Brain microvascular endothelial cell (primary cell): ENCODE results near the gene AUTS2.

Experiments used
- DNase-seq: peaks from one replicate; pipeline ENCODE4 v3.0.0-alpha.2; 2020
- H3K27ac ChIP-seq: fragments of 250-450 bp; sonication (Bioruptor Pico); 2 replicates; pipeline ENCODE4 v1.5.1; 2020; ENCODE audit warnings: mild to moderate bottlenecking, moderate library complexity
- H3K27me3 ChIP-seq: fragments of 250-450 bp; sonication (Bioruptor Pico); replicated peaks from 2 replicates; pipeline ENCODE4 v1.5.1; 2020; ENCODE audit warnings: mild to moderate bottlenecking
- H3K36me3 ChIP-seq: fragments of 250-450 bp; sonication (Bioruptor Pico); replicated peaks from 2 replicates; pipeline ENCODE4 v1.5.1; 2020; ENCODE audit warnings: mild to moderate bottlenecking
- H3K4me3 ChIP-seq: 2 replicates; pipeline ENCODE4 v1.5.1; 2011; ENCODE audit warnings: low read depth, mild to moderate bottlenecking, control low read depth, low read length, moderate library complexity
- in situ Hi-C: cut with HindIII; loops from 2 replicates; pipeline ENCODE4 v1.10.0; 2017; ENCODE audit warnings: low sequenced_read_pairs, low pct_ligation_motif_present
- TF ChIP-seq, protein P1 (sequence below): IDR thresholded peaks from 2 replicates; pipeline ENCODE4 v1.5.1; 2011; ENCODE audit warnings: low read depth, mild to moderate bottlenecking, moderate library complexity, low read length, control low read depth, inconsistent platforms; ENCODE audit errors: missing control alignments

Gene AUTS2

DNA sequence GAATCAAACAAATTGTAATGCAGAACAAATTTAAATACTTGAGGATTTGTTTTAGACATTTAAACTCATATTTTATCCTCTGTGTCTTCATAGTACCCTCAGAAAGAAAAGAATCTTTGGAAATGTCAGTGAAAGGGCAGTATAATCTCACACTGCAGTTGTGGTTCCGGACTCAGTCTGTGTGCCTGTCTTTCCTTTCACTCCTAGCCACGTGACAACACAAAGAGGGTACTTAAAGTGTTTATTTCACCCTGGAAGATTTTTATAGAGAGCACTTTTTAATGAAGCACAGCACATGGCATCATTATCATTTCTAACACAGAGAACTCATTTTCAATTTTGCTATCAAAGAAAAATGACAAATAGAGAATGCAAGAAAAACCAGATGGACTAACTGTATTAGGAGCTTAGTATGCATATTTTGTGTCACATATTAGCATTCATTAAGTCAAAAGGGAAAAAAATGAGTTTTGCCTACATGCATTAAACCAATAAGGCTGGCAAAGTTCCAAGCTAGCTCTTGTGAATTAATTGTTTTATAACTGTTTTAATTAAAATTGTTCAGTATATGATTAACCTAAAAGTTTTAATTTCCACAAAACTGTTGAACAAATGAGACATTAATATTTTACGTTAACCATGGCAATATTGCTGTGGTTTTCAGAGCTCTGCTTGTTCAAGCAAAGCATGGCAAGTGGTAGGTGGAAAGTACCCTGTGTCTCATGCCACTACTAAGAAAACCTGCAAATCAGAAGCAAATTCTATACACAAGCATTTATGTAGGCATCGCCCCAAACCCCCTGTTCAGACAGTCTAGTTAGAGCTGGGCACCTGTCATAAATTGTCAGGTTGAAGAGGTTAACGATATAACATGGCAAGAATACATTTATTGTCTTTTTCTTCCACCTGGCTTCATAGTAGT lies 65.9 kb downstream of the AUTS2 start:
- in situ Hi-C loops = no loop called here

DNA sequence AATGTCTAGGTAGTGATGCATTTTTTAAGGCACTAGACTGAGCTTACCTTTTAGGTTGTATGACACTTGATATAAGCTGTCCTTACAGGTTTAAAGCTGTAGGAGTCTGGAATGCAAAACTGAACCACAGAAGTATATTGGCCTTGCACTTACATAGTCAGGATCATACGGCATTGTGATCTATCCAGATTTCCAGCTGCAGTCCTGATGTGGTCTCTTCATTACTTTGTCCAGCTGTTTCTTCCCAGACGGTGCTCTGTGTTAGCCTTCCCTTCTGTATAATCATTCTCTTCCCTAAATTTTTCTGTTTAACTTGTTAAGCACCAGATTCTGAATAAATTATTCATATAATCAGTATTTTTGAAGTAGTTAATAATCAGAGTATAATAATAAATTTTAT lies 67.1 kb downstream of the AUTS2 start:
- no peak for DNase-seq
- Histone ChIP-seq H3K4me3 (no peak overlapping the region), H3K36me3 (no peaks in the 10 kb centered on the region), H3K27ac (no peak overlapping the region), H3K27me3 (no peaks in the 10 kb centered on the region)
- TF ChIP-seq, protein P1, sequence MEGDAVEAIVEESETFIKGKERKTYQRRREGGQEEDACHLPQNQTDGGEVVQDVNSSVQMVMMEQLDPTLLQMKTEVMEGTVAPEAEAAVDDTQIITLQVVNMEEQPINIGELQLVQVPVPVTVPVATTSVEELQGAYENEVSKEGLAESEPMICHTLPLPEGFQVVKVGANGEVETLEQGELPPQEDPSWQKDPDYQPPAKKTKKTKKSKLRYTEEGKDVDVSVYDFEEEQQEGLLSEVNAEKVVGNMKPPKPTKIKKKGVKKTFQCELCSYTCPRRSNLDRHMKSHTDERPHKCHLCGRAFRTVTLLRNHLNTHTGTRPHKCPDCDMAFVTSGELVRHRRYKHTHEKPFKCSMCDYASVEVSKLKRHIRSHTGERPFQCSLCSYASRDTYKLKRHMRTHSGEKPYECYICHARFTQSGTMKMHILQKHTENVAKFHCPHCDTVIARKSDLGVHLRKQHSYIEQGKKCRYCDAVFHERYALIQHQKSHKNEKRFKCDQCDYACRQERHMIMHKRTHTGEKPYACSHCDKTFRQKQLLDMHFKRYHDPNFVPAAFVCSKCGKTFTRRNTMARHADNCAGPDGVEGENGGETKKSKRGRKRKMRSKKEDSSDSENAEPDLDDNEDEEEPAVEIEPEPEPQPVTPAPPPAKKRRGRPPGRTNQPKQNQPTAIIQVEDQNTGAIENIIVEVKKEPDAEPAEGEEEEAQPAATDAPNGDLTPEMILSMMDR = no peak
- in situ Hi-C loops = no loop called here

More for the DNA sequence above, 65.9 kb downstream of the AUTS2 start:
- no peaks in the 10 kb centered on the region for H3K27me3 ChIP-seq
- TF ChIP-seq, protein P1 = no peak
- H3K36me3 ChIP-seq = no peaks in the 10 kb centered on the region
- H3K4me3 ChIP-seq = no peak overlapping the region
- H3K27ac ChIP-seq = no peak overlapping the region
- DNase-seq = no peak

DNA sequence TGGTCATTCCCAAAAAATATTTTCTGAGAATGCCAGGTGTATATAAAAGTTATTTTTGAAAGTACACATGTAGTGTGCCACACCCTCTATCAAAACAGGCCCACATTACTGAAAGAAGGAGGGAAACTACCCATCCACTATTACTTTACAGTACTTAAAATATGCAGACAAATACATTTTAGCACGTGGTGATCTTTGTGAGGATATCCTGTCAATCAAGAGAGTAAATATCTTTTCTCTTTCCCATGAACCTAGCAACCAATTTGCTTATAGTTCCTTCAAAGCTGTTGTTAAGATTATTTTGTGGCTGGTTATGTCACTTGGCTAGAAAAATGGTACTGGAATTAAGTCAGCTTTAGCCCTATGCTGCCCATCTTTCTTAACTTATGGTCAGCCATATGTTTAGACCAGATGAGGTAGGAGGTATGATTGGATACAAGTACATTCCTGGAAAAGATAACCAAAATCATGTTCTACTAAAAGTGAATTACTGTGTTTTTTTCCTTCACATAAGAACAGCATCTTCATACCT lies 70.1 kb downstream of the AUTS2 start:
- Histone ChIP-seq H3K36me3 (no peaks in the 10 kb centered on the region), H3K27me3 (no peaks in the 10 kb centered on the region), H3K4me3 (no peak overlapping the region), H3K27ac (no peak overlapping the region)
- in situ Hi-C loops = no loop called here
- DNase-seq = no peak
- TF ChIP-seq, protein P1 = no peak

DNA sequence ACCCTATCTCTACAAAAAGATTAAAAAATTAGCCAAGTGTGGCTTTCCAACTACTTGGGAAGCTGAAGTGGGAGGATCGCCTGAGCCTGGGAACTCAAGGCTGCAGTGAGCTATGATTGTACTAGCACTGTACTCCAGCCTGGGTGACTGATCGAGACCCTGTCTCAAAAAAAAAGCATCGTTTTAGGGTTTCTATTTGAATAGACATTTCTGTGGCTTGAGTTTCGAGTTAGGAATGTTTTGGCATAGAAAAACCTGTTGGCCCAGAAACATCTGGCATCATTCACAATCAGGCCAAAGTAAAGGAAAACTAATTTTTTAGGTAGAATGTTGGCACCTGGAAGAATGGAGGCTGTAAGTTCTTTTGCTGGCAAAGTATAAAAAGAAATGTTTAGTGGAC lies 72.4 kb downstream of the AUTS2 start:
- in situ Hi-C loops = no loop called here
- H3K27me3 ChIP-seq = no peaks in the 10 kb centered on the region
- DNase-seq = no peak
- no peaks in the 10 kb centered on the region for H3K36me3 ChIP-seq
- H3K27ac ChIP-seq = no peak overlapping the region
- H3K4me3 ChIP-seq = no peak overlapping the region
- TF ChIP-seq, protein P1 = no peak

DNA sequence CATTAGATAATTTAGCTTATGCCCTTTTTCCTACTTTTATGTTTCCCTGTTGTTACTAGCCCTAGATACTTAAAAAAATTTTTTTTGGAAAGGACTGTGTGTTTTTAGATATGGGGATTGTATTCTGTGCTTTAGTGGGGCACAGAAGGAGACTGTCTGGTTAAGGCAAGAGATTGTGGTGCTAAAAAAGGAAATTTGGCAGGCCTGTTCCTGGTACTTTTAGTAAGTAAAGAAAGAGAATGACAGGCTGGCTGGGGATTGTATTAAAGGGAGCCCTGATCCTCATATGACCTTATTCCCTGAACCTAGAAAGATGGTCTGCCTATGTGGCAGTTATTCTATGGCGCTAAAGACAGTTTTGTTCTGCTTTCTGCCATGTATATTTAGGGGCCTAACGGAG lies 74.8 kb downstream of the AUTS2 start:
- H3K4me3 ChIP-seq = no peak overlapping the region
- no peaks in the 10 kb centered on the region for H3K36me3 ChIP-seq
- no peak for DNase-seq
- no peak overlapping the region for H3K27ac ChIP-seq
- in situ Hi-C loops = no loop called here
- no peaks in the 10 kb centered on the region for H3K27me3 ChIP-seq
- TF ChIP-seq, protein P1 = no peak
